SK-N-SH (cell line): Measurements from ENCODE around the gene ETFA. TPM values are rescaled to one million over a fixed set of nuclear protein-coding genes. Genes with fewer than 3 reads are reported as not detected.

Experiments
- CTCF ChIA-PET: fragments of 300-600, 350-600 bp; formaldehyde crosslinking; extraction: SDS; loops from one replicate; lab custom pipeline; 2021; lab: Yijun Ruan, JAX
- POLR2A ChIA-PET: fragments of 350-600 bp; sonication (Branson Sonifier 250); formaldehyde crosslinking; extraction: SDS; loops from one replicate; lab custom pipeline; 2020; ENCODE audit warnings: antibody characterized with exemption, inconsistent platforms; lab: Yijun Ruan, JAX
- DNase-seq: peaks from one replicate; pipeline ENCODE4 v3.0.0; 2012
- H2AFZ ChIP-seq: fragments of 200-600 bp; sonication (generic); 2 replicates; pipeline ENCODE4 v1.8.1; 2016; ENCODE audit warnings: antibody characterized with exemption, mild to moderate bottlenecking, low read depth
- H3F3A ChIP-seq: fragments of 200-600 bp; sonication (generic); replicated peaks from 2 replicates; pipeline ENCODE3; 2016; ENCODE audit warnings: antibody characterized with exemption, mild to moderate bottlenecking; ENCODE audit not compliant: insufficient read depth
- H3K27ac ChIP-seq, 2 experiments: fragments of 200-500 bp in 1 of 2; fragments of 200-600 bp in 1 of 2; sonication (Bioruptor generic) in 1 of 2; sonication (generic), shearing (Covaris generic) in 1 of 2; 2 replicates each; pipeline versions ENCODE4 v1.5.1 to v1.6.1; 2014 to 2016; ENCODE audit warnings: low read depth in 2 of 2, inconsistent platforms in 1 of 2, low read length in 1 of 2, mild to moderate bottlenecking in 1 of 2, mixed read lengths in 1 of 2
- H3K27me3 ChIP-seq: fragments of 200-600 bp; sonication (generic), shearing (Covaris generic); 2 replicates; pipeline ENCODE4 v1.6.1; 2016; ENCODE audit warnings: mixed run types; ENCODE audit not compliant: insufficient read depth
- H3K36me3 ChIP-seq, 2 experiments: fragments of 200-500 bp in 1 of 2; fragments of 200-600 bp in 1 of 2; sonication (Bioruptor generic) in 1 of 2; sonication (generic) in 1 of 2; replicated peaks in 1 of 2; 2 replicates each; pipeline versions ENCODE3 to v1.5.1; 2014 to 2016; ENCODE audit warnings: low read length in 1 of 2, mild to moderate bottlenecking in 1 of 2; ENCODE audit not compliant: insufficient read depth in 2 of 2, control insufficient read depth in 1 of 2
- H3K4me1 ChIP-seq, 2 experiments: fragments of 200-500 bp in 1 of 2; fragments of 200-600 bp in 1 of 2; sonication (Bioruptor generic) in 1 of 2; sonication (generic), shearing (Covaris generic) in 1 of 2; 2 replicates each; pipeline versions ENCODE4 v1.5.1 to v1.6.1; 2014 to 2016; ENCODE audit warnings: low read depth in 1 of 2, low read length in 1 of 2, mixed run types in 1 of 2; ENCODE audit not compliant: insufficient read depth in 2 of 2, control insufficient read depth in 1 of 2
- H3K4me2 ChIP-seq: fragments of 200-600 bp; sonication (generic), shearing (Covaris generic); 2 replicates; pipeline ENCODE4 v1.6.1; 2017; ENCODE audit warnings: mixed run types
- H3K4me3 ChIP-seq, 2 experiments: fragments of 200-500 bp in 1 of 2; fragments of 200-600 bp in 1 of 2; sonication (Bioruptor generic) in 1 of 2; sonication (generic), shearing (Covaris generic) in 1 of 2; 2 replicates each; pipeline versions ENCODE4 v1.5.1 to v1.8.1; 2014 to 2016; ENCODE audit warnings: low read depth in 2 of 2, inconsistent platforms in 1 of 2, low read length in 1 of 2, mild to moderate bottlenecking in 1 of 2, mixed read lengths in 1 of 2, moderate library complexity in 1 of 2
- H3K79me2 ChIP-seq: fragments of 200-600 bp; sonication (generic); 2 replicates; pipeline ENCODE4 v1.8.1; 2017; ENCODE audit warnings: mild to moderate bottlenecking; ENCODE audit not compliant: insufficient read depth
- H3K9ac ChIP-seq: fragments of 200-600 bp; sonication (generic); 2 replicates; pipeline ENCODE4 v1.6.1; 2017; ENCODE audit warnings: mixed run types
- H3K9me2 ChIP-seq: fragments of 200-600 bp; sonication (generic); 2 replicates; pipeline ENCODE4 v1.6.1; 2017; ENCODE audit warnings: mixed run types
- H3K9me3 ChIP-seq: fragments of 200-600 bp; sonication (generic); 2 replicates; pipeline ENCODE4 v1.6.1; 2017; ENCODE audit warnings: mixed run types, mild to moderate bottlenecking, moderate library complexity
- H4K20me1 ChIP-seq: fragments of 200-600 bp; sonication (generic); 2 replicates; pipeline ENCODE4 v1.6.1; 2017; ENCODE audit warnings: mild to moderate bottlenecking, mixed run types; ENCODE audit not compliant: insufficient read depth
- ELF1 ChIP-seq: IDR thresholded peaks from 2 replicates; pipeline ENCODE4 v1.4.0; 2012
- EZH2phosphoT487 ChIP-seq: fragments of 200-600 bp; sonication (generic); IDR thresholded peaks from 2 replicates; pipeline ENCODE4 v1.6.1; 2017; ENCODE audit warnings: low read depth, mixed run types, mild to moderate bottlenecking, antibody characterized with exemption, moderate library complexity, borderline replicate concordance
- FOSL2 ChIP-seq: IDR thresholded peaks from 2 replicates; pipeline ENCODE4 v1.4.0; 2012; ENCODE audit warnings: low read depth, mild to moderate bottlenecking, moderate library complexity, borderline replicate concordance
- FOXJ3 ChIP-seq: sonication (generic); formaldehyde crosslinking; IDR thresholded peaks from 2 replicates; pipeline ENCODE4 v1.5.1; 2020; ENCODE audit warnings: mild to moderate bottlenecking, missing genetic modification reagents
- GATA2 ChIP-seq: sonication (generic); formaldehyde crosslinking; IDR thresholded peaks from 2 replicates; pipeline ENCODE4 v1.5.0; 2020; ENCODE audit warnings: mild to moderate bottlenecking, missing genetic modification reagents
- NFIC ChIP-seq: IDR thresholded peaks from 2 replicates; pipeline ENCODE4 v1.4.0; 2012; ENCODE audit warnings: borderline replicate concordance
- RFX5 ChIP-seq: IDR thresholded peaks from 2 replicates; pipeline ENCODE4 v1.6.1; 2012; ENCODE audit warnings: mild to moderate bottlenecking, improper control_type of control experiment, low read length
- RXRA ChIP-seq: IDR thresholded peaks from 2 replicates; pipeline ENCODE4 v1.4.0; 2012; ENCODE audit warnings: low read depth, mild to moderate bottlenecking, borderline replicate concordance
- SMC3 ChIP-seq: IDR thresholded peaks from 2 replicates; pipeline ENCODE4 v1.6.1; 2012; ENCODE audit warnings: low read depth, low read length, improper control_type of control experiment
- TCF12 ChIP-seq: IDR thresholded peaks from 2 replicates; pipeline ENCODE4 v1.4.0; 2012
- WGBS: methylation state at CpG from one replicate; pipeline ENCODE4 v1.1.6; 2017; ENCODE audit warnings: low lambda C conversion rate; 5-methylcytosine and 5-hydroxymethylcytosine counted together
- polyA plus RNA-seq, 3 experiments: library from polyadenylated mRNA; depleted of rRNA; stranded (reverse); fragments of >200 nt; gene quantifications; 2 replicates each; pipeline ENCODE4 v1.2.3, GENCODE V29; 2012
- TF ChIP-seq, protein P1 (sequence below): IDR thresholded peaks from 2 replicates; pipeline ENCODE4 v1.4.0; 2012; ENCODE audit warnings: low read depth, borderline replicate concordance
- TF ChIP-seq, protein P2 (sequence below): fragments of 150-350 bp; IDR thresholded peaks from 2 replicates; pipeline ENCODE4 v1.6.1; 2017; ENCODE audit warnings: antibody characterized with exemption, low read length, low read depth, borderline replicate concordance
- TF ChIP-seq, protein P3 (sequence below): IDR thresholded peaks from 2 replicates; pipeline ENCODE4 v1.4.0; 2012; ENCODE audit warnings: low read depth
- TF ChIP-seq, protein P4 (sequence below): IDR thresholded peaks from 2 replicates; pipeline ENCODE4 v1.6.1; 2012; ENCODE audit warnings: mild to moderate bottlenecking, low read depth, low read length, moderate library complexity
- TF ChIP-seq, protein P5 (sequence below): IDR thresholded peaks from 2 replicates; pipeline ENCODE4 v1.4.0; 2012; ENCODE audit warnings: low read depth, borderline replicate concordance
- TF ChIP-seq, protein P6 (sequence below): fragments of 150-350 bp; IDR thresholded peaks from 2 replicates; pipeline ENCODE4 v1.6.1; 2016; ENCODE audit warnings: mild to moderate bottlenecking, low read depth, low read length

Gene ETFA
- polyA plus RNA-seq, 1 of the 3 experiments (the other 2 are of a cell fraction) = 122 TPM

DNA sequence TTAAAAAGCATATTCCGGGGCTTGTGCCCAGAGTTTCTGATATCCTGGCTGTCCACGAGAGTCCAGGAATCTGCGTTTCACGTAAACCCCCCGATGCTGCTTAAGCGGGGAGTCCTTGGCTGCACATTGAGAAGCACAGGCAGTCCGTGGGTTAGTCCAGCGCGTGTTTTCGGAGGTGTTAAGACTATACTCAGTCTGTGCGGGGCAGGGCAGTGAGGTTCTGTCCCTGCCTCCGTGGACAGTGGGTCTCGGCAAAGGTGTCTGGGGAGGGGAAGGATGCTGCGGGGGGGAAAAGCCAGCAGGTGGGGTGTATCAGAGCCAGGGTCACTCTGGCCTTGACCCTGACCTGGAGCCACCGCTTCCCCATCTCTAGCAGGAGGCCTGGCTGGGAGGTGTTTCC lies 145.3 kb downstream of the ETFA start:
- no peak overlapping the region for H3K4me2 ChIP-seq
- H4K20me1 ChIP-seq = no peaks in the 10 kb centered on the region
- TF ChIP-seq FOSL2 (no peak), GATA2 (CRISPR knock-in tag) (no peak), EZH2phosphoT487 (no peak), SMC3 (no peak), TCF12 (no peak), ELF1 (no peak), RFX5 (no peak), RXRA (no peak), FOXJ3 (no peak), NFIC (no peak)
- TF ChIP-seq, protein P1, sequence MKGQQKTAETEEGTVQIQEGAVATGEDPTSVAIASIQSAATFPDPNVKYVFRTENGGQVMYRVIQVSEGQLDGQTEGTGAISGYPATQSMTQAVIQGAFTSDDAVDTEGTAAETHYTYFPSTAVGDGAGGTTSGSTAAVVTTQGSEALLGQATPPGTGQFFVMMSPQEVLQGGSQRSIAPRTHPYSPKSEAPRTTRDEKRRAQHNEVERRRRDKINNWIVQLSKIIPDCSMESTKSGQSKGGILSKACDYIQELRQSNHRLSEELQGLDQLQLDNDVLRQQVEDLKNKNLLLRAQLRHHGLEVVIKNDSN = no peak
- TF ChIP-seq, protein P2, sequence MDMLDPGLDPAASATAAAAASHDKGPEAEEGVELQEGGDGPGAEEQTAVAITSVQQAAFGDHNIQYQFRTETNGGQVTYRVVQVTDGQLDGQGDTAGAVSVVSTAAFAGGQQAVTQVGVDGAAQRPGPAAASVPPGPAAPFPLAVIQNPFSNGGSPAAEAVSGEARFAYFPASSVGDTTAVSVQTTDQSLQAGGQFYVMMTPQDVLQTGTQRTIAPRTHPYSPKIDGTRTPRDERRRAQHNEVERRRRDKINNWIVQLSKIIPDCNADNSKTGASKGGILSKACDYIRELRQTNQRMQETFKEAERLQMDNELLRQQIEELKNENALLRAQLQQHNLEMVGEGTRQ = no peak
- TF ChIP-seq, protein P3, sequence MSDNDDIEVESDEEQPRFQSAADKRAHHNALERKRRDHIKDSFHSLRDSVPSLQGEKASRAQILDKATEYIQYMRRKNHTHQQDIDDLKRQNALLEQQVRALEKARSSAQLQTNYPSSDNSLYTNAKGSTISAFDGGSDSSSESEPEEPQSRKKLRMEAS = no peak
- TF ChIP-seq, protein P4, sequence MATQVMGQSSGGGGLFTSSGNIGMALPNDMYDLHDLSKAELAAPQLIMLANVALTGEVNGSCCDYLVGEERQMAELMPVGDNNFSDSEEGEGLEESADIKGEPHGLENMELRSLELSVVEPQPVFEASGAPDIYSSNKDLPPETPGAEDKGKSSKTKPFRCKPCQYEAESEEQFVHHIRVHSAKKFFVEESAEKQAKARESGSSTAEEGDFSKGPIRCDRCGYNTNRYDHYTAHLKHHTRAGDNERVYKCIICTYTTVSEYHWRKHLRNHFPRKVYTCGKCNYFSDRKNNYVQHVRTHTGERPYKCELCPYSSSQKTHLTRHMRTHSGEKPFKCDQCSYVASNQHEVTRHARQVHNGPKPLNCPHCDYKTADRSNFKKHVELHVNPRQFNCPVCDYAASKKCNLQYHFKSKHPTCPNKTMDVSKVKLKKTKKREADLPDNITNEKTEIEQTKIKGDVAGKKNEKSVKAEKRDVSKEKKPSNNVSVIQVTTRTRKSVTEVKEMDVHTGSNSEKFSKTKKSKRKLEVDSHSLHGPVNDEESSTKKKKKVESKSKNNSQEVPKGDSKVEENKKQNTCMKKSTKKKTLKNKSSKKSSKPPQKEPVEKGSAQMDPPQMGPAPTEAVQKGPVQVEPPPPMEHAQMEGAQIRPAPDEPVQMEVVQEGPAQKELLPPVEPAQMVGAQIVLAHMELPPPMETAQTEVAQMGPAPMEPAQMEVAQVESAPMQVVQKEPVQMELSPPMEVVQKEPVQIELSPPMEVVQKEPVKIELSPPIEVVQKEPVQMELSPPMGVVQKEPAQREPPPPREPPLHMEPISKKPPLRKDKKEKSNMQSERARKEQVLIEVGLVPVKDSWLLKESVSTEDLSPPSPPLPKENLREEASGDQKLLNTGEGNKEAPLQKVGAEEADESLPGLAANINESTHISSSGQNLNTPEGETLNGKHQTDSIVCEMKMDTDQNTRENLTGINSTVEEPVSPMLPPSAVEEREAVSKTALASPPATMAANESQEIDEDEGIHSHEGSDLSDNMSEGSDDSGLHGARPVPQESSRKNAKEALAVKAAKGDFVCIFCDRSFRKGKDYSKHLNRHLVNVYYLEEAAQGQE = no peak
- TF ChIP-seq, protein P5, sequence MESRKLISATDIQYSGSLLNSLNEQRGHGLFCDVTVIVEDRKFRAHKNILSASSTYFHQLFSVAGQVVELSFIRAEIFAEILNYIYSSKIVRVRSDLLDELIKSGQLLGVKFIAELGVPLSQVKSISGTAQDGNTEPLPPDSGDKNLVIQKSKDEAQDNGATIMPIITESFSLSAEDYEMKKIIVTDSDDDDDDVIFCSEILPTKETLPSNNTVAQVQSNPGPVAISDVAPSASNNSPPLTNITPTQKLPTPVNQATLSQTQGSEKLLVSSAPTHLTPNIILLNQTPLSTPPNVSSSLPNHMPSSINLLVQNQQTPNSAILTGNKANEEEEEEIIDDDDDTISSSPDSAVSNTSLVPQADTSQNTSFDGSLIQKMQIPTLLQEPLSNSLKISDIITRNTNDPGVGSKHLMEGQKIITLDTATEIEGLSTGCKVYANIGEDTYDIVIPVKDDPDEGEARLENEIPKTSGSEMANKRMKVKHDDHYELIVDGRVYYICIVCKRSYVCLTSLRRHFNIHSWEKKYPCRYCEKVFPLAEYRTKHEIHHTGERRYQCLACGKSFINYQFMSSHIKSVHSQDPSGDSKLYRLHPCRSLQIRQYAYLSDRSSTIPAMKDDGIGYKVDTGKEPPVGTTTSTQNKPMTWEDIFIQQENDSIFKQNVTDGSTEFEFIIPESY = no peak
- TF ChIP-seq, protein P6, sequence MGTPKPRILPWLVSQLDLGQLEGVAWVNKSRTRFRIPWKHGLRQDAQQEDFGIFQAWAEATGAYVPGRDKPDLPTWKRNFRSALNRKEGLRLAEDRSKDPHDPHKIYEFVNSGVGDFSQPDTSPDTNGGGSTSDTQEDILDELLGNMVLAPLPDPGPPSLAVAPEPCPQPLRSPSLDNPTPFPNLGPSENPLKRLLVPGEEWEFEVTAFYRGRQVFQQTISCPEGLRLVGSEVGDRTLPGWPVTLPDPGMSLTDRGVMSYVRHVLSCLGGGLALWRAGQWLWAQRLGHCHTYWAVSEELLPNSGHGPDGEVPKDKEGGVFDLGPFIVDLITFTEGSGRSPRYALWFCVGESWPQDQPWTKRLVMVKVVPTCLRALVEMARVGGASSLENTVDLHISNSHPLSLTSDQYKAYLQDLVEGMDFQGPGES = no peak
- TF ChIP-seq, all 33 proteins: peak for 0
- Histone ChIP-seq H3K9me3 (no peaks in the 10 kb centered on the region), H3K9ac (no peak overlapping the region), H3K36me3 (no peaks in the 10 kb centered on the region), H3K27me3 (no peaks in the 10 kb centered on the region), H3F3A (no peaks in the 10 kb centered on the region), H3K4me1 (peaks cover 0 to 14% of the 10 kb centered on the region in 2 experiments; a peak in 1 of 4 replicates), H3K79me2 (no peaks in the 10 kb centered on the region), H2AFZ (no peak overlapping the region), H3K9me2 (no peaks in the 10 kb centered on the region), H3K27ac (no peak overlapping the region), H3K4me3 (no peak overlapping the region)
- 74% methylated on average over 7 of the region's 15 CpGs for WGBS
- ChIA-PET POLR2A (no interaction called here), CTCF (interaction anchor here (0.9 to 2.4 kb wide), 4 partner anchors 16 to 26 kb away, joined by 3 to 6 read pairs (median 3); no protein-coding TSS in a partner anchor)
- DNase-seq = no peak

Other genes starting within 250 kb of the ETFA start
- gene ISL2, start 25.3 kb upstream of the ETFA start, polyA plus RNA-seq (2012; rRNA removed) = 3.5 and 6.0 TPM in 2 replicates